Measurements from ENCODE around the gene CNFN.

The CNFN gene

GRCh38 chr19:42370626-42371175 lies 19.4 kb downstream of the CNFN start:
- no peak for DNase-seq

GRCh38 chr19:42370068-42370520 lies 20.0 kb downstream of the CNFN start:
- no peak for DNase-seq

DNA sequence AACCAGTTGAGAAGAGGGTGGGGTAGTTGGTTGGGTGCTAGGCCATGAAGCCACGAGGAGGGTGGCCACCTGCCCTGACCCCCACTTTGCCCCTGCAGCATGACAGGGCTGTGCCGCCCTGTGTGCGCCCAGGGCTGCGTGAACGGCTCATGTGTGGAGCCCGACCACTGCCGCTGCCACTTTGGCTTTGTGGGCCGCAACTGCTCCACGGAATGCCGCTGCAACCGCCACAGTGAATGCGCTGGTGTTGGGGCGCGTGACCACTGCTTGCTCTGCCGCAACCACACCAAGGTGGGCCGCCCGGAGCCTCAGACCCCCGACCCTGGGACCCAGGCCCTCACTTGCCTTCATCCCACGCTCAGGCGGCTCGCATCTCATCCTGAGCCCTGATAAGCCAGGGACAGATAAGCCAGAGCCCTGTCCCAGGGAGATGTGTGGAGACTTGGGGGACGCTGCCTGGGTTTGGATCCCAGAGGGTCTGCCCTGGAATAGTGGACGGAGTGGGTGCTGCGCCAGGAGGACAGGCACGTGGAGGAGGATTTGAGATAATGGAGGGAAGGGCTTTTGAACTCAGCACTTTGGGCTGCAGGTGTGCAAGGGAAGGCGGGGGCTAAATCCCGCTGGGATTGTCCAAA lies 20.5 kb downstream of the CNFN start:
- DNase-seq = no peak

GRCh38 chr19:42368765-42369164 lies 21.3 kb downstream of the CNFN start:
- no peak for DNase-seq

DNA sequence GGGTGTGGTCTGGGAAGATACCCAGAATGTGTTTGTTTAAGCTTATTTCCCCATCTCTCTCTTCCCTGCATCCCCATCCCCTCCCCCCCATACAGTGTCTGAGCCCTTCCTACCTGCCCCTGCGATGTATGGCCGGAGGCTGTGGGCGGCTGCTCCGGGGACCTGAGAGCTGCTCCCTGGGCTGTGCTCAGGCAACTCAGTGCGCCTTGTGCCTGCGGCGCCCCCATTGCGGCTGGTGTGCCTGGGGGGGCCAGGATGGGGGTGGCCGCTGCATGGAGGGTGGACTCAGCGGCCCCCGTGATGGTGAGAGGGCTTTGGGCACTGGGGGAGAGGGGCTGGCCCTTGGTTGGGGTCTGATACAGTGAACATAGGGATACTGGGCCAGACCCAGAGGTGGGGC lies 21.7 kb downstream of the CNFN start:
- DNase-seq = no peak

DNA sequence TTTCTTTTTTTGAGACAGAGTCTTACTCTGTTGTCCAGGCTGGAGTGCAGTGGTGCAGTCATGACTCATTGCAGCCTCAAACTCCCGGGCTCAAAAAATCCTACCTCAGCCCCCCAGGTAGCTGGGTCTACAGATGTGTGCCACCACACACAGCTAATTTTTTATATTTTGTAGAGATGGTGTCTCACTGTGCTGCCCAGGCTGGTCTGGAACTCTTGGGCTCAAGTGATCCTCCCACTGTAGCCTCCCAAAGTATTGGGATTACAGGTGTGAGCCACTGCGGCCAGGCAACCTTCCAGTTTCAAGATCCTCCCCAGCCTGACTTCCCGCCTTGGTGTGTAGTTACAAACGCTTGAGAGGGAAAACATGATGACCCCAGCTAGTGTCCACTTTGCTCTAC lies 22.2 kb downstream of the CNFN start:
- DNase-seq = no peak

DNA sequence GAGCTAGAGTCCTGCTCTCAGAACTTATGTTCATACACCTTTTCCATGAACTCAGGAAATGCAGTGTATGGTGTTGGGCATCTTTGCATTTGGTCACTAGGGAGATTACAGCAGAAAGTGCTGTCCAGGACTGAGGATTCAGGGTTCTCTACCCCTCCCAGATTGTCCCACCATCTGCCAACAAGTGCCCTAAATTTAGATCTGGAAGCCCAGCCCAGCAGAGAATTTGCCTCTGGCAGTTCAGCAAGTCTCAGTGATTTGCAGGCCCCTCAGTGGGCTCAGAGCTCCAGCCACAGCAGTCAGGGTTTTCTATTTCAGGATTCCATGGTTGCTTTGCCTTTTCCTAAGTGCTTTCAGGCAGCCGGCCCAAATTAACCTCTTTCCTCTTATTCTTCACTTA lies 23.4 kb downstream of the CNFN start:
- no peak for DNase-seq

- no peak for DNase-seq
These were observed 26.3 kb downstream of the CNFN start for GRCh38 chr19:42363614-42364346.

DNA sequence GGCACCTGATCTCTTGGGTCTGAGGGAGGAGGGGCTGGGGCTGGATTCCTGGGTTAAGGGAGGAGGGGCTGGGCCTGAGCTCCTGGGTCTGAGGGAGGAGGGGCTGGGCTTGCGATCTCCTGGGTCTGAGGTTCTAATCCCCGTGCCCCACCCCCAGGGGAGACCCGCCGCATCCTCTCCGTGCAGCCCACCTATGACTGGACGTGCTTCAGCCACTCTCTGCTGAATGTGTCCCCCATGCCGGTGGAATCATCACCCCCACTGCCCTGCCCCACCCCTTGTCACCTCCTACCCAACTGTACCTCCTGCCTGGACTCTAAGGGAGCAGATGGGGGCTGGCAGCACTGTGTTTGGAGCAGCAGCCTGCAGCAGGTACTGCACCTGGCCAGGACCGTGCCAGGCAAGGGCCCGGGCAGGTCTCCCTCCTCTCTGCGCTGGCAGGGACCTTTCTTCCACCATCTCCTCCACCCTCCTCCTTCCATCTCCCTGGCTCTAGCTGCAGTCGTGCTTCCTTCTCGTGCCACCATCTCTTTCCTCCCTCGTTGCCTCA lies 27.1 kb downstream of the CNFN start:
- no peak for DNase-seq

- DNase-seq = no peak
These were observed 27.8 kb downstream of the CNFN start for GRCh38 chr19:42362342-42362741.

DNA sequence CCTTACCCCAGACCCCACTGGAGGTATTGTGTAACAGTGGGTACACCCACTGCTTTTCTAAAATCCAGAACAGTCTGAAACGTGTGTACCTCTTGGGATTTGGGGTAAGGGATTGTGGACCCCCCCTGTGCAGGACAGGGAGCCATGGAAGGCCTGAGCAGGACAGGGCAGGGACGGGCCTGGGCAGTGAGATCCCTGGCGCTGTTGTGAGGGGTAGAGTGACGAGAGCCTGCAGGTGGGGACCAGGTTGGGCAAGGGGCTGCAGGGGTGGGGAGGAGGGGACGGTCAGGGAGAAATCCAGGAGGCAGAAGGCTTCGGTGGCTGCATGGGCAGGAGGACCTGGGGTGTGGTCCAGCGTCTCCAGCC lies 28.6 kb downstream of the CNFN start:
- no peak for DNase-seq

DNA sequence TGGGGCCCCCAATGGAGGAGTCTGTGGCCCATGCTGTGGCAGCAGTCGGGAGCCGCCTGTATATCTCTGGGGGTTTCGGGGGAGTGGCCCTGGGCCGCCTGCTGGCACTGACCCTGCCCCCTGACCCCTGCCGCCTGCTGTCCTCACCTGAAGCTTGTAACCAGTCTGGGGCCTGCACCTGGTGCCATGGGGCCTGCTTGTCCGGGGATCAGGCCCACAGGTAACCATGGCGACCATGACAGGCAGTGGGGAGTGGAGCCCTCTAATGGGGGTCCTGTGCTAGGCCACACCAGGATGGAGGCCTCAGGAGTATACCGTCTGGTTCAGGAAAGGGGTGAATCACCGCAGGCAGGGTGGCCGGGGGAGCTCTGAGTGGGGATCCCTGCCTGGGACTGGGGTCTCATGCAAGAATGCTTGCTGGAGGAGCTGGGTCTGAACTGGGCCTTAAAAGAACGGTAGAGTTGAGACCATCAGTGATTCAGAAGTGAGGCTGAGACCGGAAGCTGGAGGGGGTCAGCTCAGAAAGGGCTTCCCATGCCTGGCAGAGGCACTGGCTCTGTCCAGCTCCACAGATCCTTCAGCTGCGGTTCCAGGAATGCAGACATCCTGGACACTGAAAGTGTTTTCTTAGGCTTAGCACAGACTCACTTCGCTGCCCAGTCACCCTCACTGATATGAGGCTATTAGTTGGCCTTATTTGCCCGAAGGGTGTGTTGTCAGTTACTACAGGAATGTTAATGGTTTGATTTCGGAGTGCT lies 29.1 kb downstream of the CNFN start:
- DNase-seq = no peak

DNA sequence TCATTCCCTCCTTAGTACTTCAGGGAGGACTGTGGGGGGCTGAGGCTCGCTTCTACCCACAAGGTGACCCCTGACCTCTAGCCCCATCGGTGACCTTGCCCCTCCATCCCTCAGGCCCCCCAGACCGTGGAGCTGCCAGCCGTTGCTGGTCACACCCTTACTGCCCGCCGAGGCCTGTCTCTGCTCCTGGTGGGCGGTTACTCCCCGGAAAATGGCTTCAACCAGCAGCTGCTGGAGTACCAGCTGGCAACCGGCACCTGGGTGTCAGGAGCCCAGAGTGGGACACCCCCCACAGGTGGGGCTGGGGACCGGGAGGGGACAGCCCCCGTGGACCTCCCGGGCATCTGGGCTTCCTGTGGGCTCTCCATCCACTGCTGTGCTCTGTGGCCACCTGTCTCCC lies 32.8 kb downstream of the CNFN start:
- no peak for DNase-seq

DNA sequence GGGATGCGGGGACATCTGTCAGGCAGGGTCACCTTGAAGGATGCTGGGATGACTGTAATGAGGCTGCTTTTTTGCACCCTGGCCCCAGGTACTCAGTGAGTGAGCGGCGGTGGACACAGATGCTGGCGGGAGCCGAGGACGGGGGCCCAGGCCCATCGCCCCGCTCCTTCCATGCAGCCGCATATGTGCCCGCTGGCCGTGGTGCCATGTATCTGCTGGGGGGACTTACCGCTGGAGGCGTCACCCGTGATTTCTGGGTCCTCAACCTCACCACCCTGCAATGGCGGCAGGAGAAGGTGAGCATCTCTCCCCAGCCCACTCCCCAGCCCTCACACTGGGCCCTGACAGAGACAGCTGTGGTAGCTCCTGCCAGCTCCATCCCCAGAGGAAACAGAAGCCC lies 33.4 kb downstream of the CNFN start:
- no peak for DNase-seq

- DNase-seq = no peak
These were observed 34.2 kb downstream of the CNFN start for GRCh38 chr19:42355896-42356295.

- no peak for DNase-seq
These were observed 36.6 kb downstream of the CNFN start for GRCh38 chr19:42353341-42354015.

- DNase-seq = no peak
These were observed 37.5 kb downstream of the CNFN start for GRCh38 chr19:42352301-42353259.

- no peak for DNase-seq
These were observed 38.9 kb downstream of the CNFN start for GRCh38 chr19:42351079-42351735.

- DNase-seq = no peak
These were observed 39.7 kb downstream of the CNFN start for GRCh38 chr19:42350417-42350816.

GRCh38 chr19:42349378-42350107 lies 40.6 kb downstream of the CNFN start:
- DNase-seq = no peak

All from AML-193 (cell line).